AG09319 (cell line): ENCODE results near the gene ART5.

Experiments used
- DNase-seq: peaks from one replicate; pipeline ENCODE4 v3.0.0-alpha.2; 2010; ENCODE audit warnings: low read depth; ENCODE audit errors: extremely low read depth
- CTCF ChIP-seq: IDR thresholded peaks from 2 replicates; pipeline ENCODE4 v1.5.1; 2011; ENCODE audit warnings: low read depth, mild to moderate bottlenecking, inconsistent platforms, low read length, moderate library complexity

Gene ART5

GRCh38 chr11:3626250-3626960 is 15.4 kb downstream of the ART5 start:
- TF ChIP-seq CTCF, result no peak
- no peak for DNase-seq

GRCh38 chr11:3623767-3624458 is 17.9 kb downstream of the ART5 start:
- DNase-seq, result no peak
- no peak for TF ChIP-seq CTCF

- no peak for DNase-seq
- TF ChIP-seq CTCF, result no peak
Measured at GRCh38 chr11:3623121-3623520, 18.7 kb downstream of the ART5 start.

- TF ChIP-seq CTCF, result no peak
- DNase-seq, result no peak
Measured at GRCh38 chr11:3622521-3622920, 19.3 kb downstream of the ART5 start.

GRCh38 chr11:3617990-3618389 is 23.8 kb downstream of the ART5 start:
- no peak for DNase-seq
- TF ChIP-seq CTCF, result no peak

- DNase-seq, result no peak
Measured at GRCh38 chr11:3616721-3617460, 24.9 kb downstream of the ART5 start.

More at GRCh38 chr11:3616721-3617460, 24.9 kb downstream of the ART5 start:
- no peak for TF ChIP-seq CTCF
